Heart left ventricle (tissue), 16 donors: ENCODE measurements around the gene PLB1. TPM values are rescaled to one million over a fixed set of nuclear protein-coding genes. Genes with fewer than 3 reads are reported as not detected.

Experiments used
- ATAC-seq, 4 donors: fragments of 200-7000 bp; cut with Tn5 transposase; one replicate each; pipeline ENCODE4 v1.9.1; 2020 to 2022; ENCODE audit warnings: moderate library complexity in 4 of 4, mild to moderate bottlenecking in 3 of 4, moderate number of reproducible peaks in 1 of 4
- DNase-seq, 5 donors: peaks; one replicate each; pipeline ENCODE4 v3.0.0-alpha.2; 2020
- H3K27ac ChIP-seq, 12 donors: fragments of 200-600 bp; sonication (generic) in 4 of 12; one replicate each; pipeline versions ENCODE4 v1.5.0 to v1.8.0; 2016 to 2022; ENCODE audit warnings: mild to moderate bottlenecking in 2 of 12
- H3K27me3 ChIP-seq, 9 donors: fragments of 200-600 bp; sonication (generic) in 2 of 9; one replicate each; pipeline versions ENCODE4 v1.5.1 to v1.8.0; 2016 to 2022; ENCODE audit warnings: mild to moderate bottlenecking in 3 of 9
- H3K36me3 ChIP-seq, 9 donors: fragments of 200-600 bp; sonication (generic) in 2 of 9; one replicate each; pipeline versions ENCODE4 v1.5.0 to v1.8.0; 2018 to 2022; ENCODE audit warnings: mild to moderate bottlenecking in 2 of 9
- H3K4me1 ChIP-seq, 12 donors: fragments of 200-600 bp; sonication (generic) in 4 of 12; one replicate each; pipeline versions ENCODE4 v1.5.0 to v1.8.0; 2016 to 2022; ENCODE audit warnings: mild to moderate bottlenecking in 3 of 12
- H3K4me3 ChIP-seq, 12 donors: fragments of 200-600 bp; sonication (generic) in 4 of 12; one replicate each; pipeline versions ENCODE4 v1.5.0 to v1.8.0; 2017 to 2022; ENCODE audit warnings: mild to moderate bottlenecking in 9 of 12, moderate library complexity in 4 of 12
- H3K9me3 ChIP-seq, 12 donors: fragments of 200-600 bp; sonication (generic) in 4 of 12; one replicate each; pipeline versions ENCODE4 v1.5.0 to v1.8.0; 2016 to 2022; ENCODE audit warnings: mild to moderate bottlenecking in 1 of 12
- CTCF ChIP-seq, 12 donors: fragments of 200-600 bp; sonication (generic) in 4 of 12; IDR thresholded peaks; one replicate each; pipeline versions ENCODE4 v1.5.0 to v1.8.0; 2018 to 2022; ENCODE audit warnings: antibody characterized with exemption in 12 of 12, mild to moderate bottlenecking in 5 of 12
- POLR2A ChIP-seq, 2 donors: fragments of 450-650 bp; IDR thresholded peaks; one replicate each; pipeline ENCODE4 v1.6.1; 2017; ENCODE audit warnings: antibody characterized with exemption in 2 of 2, mild to moderate bottlenecking in 2 of 2, moderate library complexity in 2 of 2
- WGBS, 4 donors: extraction: QIAGEN DNeasy Blood & Tissue Kit in 2 of 4; methylation state at CpG; one replicate each; pipeline versions ENCODE4 v1.1.5 to v1.1.7; 2013 to 2018; 5-methylcytosine and 5-hydroxymethylcytosine counted together
- intact Hi-C, 10 donors: fragments of 100-400 bp; cut with DNase I; formaldehyde crosslinking; loops; one replicate each; pipeline versions ENCODE4 v1.11.1 to v1.14.2; 2022
- polyA plus RNA-seq, 2 donors: library from polyadenylated mRNA; stranded (reverse); fragments of 200-250 nt; gene quantifications; one replicate each; pipeline ENCODE4 v1.2.3, GENCODE V29; 2013
- total RNA-seq, 9 donors: library from RNA; depleted of rRNA in 2 of 9; stranded (reverse); fragments of >200 nt in 2 of 9; fragmentation: NEBNext Ultra II Directional in 3 of 9; extraction: Animal tissue kit (Norgen Biotek cat#: 25700) in 3 of 9; gene quantifications; one replicate each; pipeline versions ENCODE4 v1.1.0 to v1.2.4, GENCODE V29; 2016 to 2023
- donor health status: ischemic (EF 13 %, LVEDD 7.1; RV severe dilation, severe dysfunction).
- donor health status: healthy with polysubstance abuse.
- donor health status: DM: no; HTN: yes; CAD: no.
- donor health status: DM: no; HTN: no; CAD: no.
- donor health status: ischemic (EF 25% LVEDD 6.9; RV normal size, moderate dysfunction).
- donor health status: ischemic (EF 25% LVEDD 5.7; RV mildly dilated, moderate dysfunction).
- donor health status: healthy.
- donor health status: DM: yes; HTN: yes; CAD: no.
- donor health status: ischemic (EF 35%, LVEDD 5.7; RV mildly dilated, moderate dysfunction).
- donor health status: nonischemic (EF 11% LVEDD 7.7; RV severe dilation, severe dysfunction).
- donor health status: DM: yes; HTN: yes; CAD: no.
- donor health status: PGD.
- donor health status: ischemic (EF 29% LVEDD 5.4; RV normal size, mild dysfunction).
- donor health status: nonischemic (EF 23%, LVEDD 6.1; RV moderate dilation, normal function).

The PLB1 gene
- total and polyA plus RNA-seq, 11 donors = 0.35 to 5.5 (median 1.3) TPM

GRCh38 chr2:28687171-28687570, 191.3 kb downstream of the PLB1 start:
- no peak overlapping the region for H3K27ac ChIP-seq
- no peak overlapping the region for H3K4me3 ChIP-seq
- H3K4me1 ChIP-seq = peaks cover 10 to 41% (median 25%) of the 10 kb centered on the region in 12 donors
- intact Hi-C loops = loop anchor here in 3 of 10 donors (5.0 to 10.0 kb wide), 4 partner anchors 50 to 92 kb away; partner anchors contain the start of gene PPP1CB (in 1 of the 3)
- no peaks in the 10 kb centered on the region for H3K9me3 ChIP-seq
- no peak for DNase-seq
- H3K36me3 ChIP-seq = no peaks in the 10 kb centered on the region
- no peak for ATAC-seq
- no peaks in the 10 kb centered on the region for H3K27me3 ChIP-seq
- TF ChIP-seq CTCF (IDR thresholded peaks at IDR 0.05) (no peak), POLR2A (IDR thresholded peaks at IDR 0.05) (no peak)

- TF ChIP-seq POLR2A (IDR thresholded peaks at IDR 0.05) = no peak
- TF ChIP-seq CTCF (IDR thresholded peaks at IDR 0.05) = no peak
- H3K9me3 ChIP-seq = no peaks in the 10 kb centered on the region
- WGBS, 4 donors = 94 to 95% (median 94%) methylated on average over 7 of the region's 7 CpGs
- no peak for DNase-seq
- H3K4me3 ChIP-seq = no peak overlapping the region
- intact Hi-C loops = loop anchor here in 3 of 10 donors (5.0 to 10.0 kb wide), 4 partner anchors 49 to 93 kb away; partner anchors contain the start of gene PPP1CB (in 1 of the 3)
- H3K36me3 ChIP-seq = no peaks in the 10 kb centered on the region
- H3K27ac ChIP-seq = no peak overlapping the region
- no peak for ATAC-seq
- H3K4me1 ChIP-seq = peaks cover 10 to 40% (median 25%) of the 10 kb centered on the region in 12 donors
- no peaks in the 10 kb centered on the region for H3K27me3 ChIP-seq
These were observed 192.0 kb downstream of the PLB1 start for GRCh38 chr2:28687640-28688385.

DNA sequence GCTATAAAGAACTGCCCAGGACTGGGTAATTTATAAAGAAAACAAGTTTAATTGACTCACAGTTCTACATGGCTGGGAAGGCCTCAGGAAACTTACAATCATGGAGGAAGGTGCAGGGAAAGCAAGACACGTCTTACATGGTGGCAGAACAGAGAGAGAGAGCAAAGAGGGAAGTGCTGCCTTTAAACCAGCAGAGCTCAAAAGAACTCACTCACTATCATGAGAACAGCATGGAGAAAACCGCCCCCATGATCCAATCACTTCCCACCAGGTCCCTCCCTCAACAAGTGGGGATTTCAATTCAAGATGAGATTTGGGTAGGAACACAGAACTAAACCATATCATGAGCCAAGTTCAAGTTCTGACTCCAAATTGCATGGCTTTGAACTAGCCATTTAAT, 193.0 kb downstream of the PLB1 start:
- DNase-seq (no peak), ATAC-seq (no peak)
- H3K4me3 ChIP-seq = no peak overlapping the region
- WGBS, 4 donors = 86 to 91% (median 88%) methylated on average over 2 of the region's 2 CpGs
- H3K36me3 ChIP-seq = no peaks in the 10 kb centered on the region
- no peak overlapping the region for H3K27ac ChIP-seq
- intact Hi-C loops = loop anchor here in 3 of 10 donors (5.0 to 10.0 kb wide), 4 partner anchors 48 to 94 kb away; partner anchors contain the start of gene PPP1CB (in 1 of the 3)
- no peaks in the 10 kb centered on the region for H3K27me3 ChIP-seq
- peaks cover 2 to 38% (median 16%) of the 10 kb centered on the region in 12 donors for H3K4me1 ChIP-seq
- H3K9me3 ChIP-seq = no peaks in the 10 kb centered on the region
- TF ChIP-seq CTCF (IDR thresholded peaks at IDR 0.05) = no peak
- TF ChIP-seq POLR2A (IDR thresholded peaks at IDR 0.05) = no peak

GRCh38 chr2:28689771-28690170, 193.9 kb downstream of the PLB1 start:
- 93 to 99% (median 95%) methylated on average over 2 of the region's 2 CpGs for WGBS, 4 donors
- DNase-seq (no peak), ATAC-seq (no peak)
- Histone ChIP-seq H3K27me3 (no peaks in the 10 kb centered on the region), H3K4me3 (no peak overlapping the region), H3K9me3 (no peaks in the 10 kb centered on the region), H3K4me1 (peaks cover 0 to 29% (median 11%) of the 10 kb centered on the region in 12 donors), H3K27ac (no peak overlapping the region), H3K36me3 (no peaks in the 10 kb centered on the region)
- intact Hi-C loops = loop anchor here in 3 of 10 donors (5.0 to 10.0 kb wide), 4 partner anchors 48 to 95 kb away; partner anchors contain the start of gene PPP1CB (in 1 of the 3)
- TF ChIP-seq POLR2A (IDR thresholded peaks at IDR 0.05) (no peak), CTCF (IDR thresholded peaks at IDR 0.05) (no peak)
